ENCODE data around the gene NLRC5. TPM values are rescaled to one million over a fixed set of nuclear protein-coding genes. Genes with fewer than 3 reads are reported as not detected.

Gene NLRC5
- total and polyA plus RNA-seq, 9 of the 15 experiments (the other 6 are each of a cell fraction or from before 2014, with no cell fraction given) = 0.59 to 0.71 TPM; not detected in 7

- ATAC-seq (peak; percentile 17; the same call in 1 of the 3 replicates), FAIRE-seq (no peak), DNase-seq (ENCODE audit: extremely low read depth in 1 of 4, low spot score in 3 of 4) (no peak)
- Histone ChIP-seq H3K27me3 (ENCODE audit: control insufficient read depth in 2 of 2, insufficient read depth in 2 of 2, low read length in 2 of 2) (peaks cover 33 to 69% of the 10 kb centered on the region in 2 experiments; a peak in 4 of 5 replicates), H3K27ac (ENCODE audit: extremely low read depth, low read depth, low read length) (no peak overlapping the region), H3K4me2 (ENCODE audit: insufficient read depth, low read length) (no peak overlapping the region), H4K20me1 (replicated peaks; ENCODE audit: control insufficient read depth, insufficient read depth, low read length) (no peaks in the 10 kb centered on the region), H3K79me2 (ENCODE audit: control insufficient read depth, insufficient read depth, low read length) (no peaks in the 10 kb centered on the region), H3K4me3 (no peak overlapping the region), H3K9me1 (ENCODE audit: control insufficient read depth, insufficient read depth, low read length) (no peaks in the 10 kb centered on the region), H3K9me3 (replicated peaks; ENCODE audit: control insufficient read depth, insufficient read depth, low read depth, low read length) (peaks cover 2% of the 10 kb centered on the region), H2AFZ (ENCODE audit: low read depth, low read length) (peak overlapping the region; percentile 54), H3K36me3 (ENCODE audit: control insufficient read depth, insufficient read depth, low read length) (no peaks in the 10 kb centered on the region), H3K9ac (ENCODE audit: insufficient read depth in 1 of 2, low read depth in 2 of 2, low read length in 2 of 2) (no peak overlapping the region), H3K4me1 (replicated peaks in 1 of 2; ENCODE audit: control insufficient read depth in 2 of 2, insufficient read depth in 2 of 2, low read length in 2 of 2) (peaks cover 0 to 5% of the 10 kb centered on the region in 2 experiments; a peak in 4 of 5 replicates)
- in situ Hi-C loops (cut with MboI) = no loop called here
- intact Hi-C loops (cut with micrococcal nuclease) = no loop called here
- POLR2A ChIA-PET = interaction anchor here (0.5 to 1.1 kb wide), 3 partner anchors 28 to 193 kb away, joined by 3 to 5 read pairs (median 3); no protein-coding TSS in a partner anchor
- CTCF ChIA-PET (ENCODE audit: low intra/inter-chr PET ratio) = no interaction called here
- BruUV-seq (replicated peaks) = no TSS peak
- 5% methylated on average over 9 of the region's 9 CpGs for WGBS (ENCODE audit: insufficient coverage, low coverage, missing lambda C conversion rate)
- peak; percentile 39 for TF ChIP-seq CHD4 (IDR thresholded peaks at IDR 0.05; ENCODE audit: insufficient read depth, insufficient replicate concordance, low read depth, low read length, poor library complexity, severe bottlenecking)
- TF ChIP-seq NFYB (IDR thresholded peaks at IDR 0.05; ENCODE audit: extremely low read depth, insufficient read length) = no peak
- TF ChIP-seq TEAD1 (CRISPR knock-in tag; IDR thresholded peaks at IDR 0.05) = no peak
- peak; percentile 63; the same call in 1 of the 2 replicates for TF ChIP-seq BCOR (IDR thresholded peaks at IDR 0.05)
- no peak for TF ChIP-seq CHD2 (IDR thresholded peaks at IDR 0.05; ENCODE audit: low read depth, low read length)
- TF ChIP-seq ZNF239 (CRISPR knock-in tag; IDR thresholded peaks at IDR 0.05) = no peak
- TF ChIP-seq RBM25 (IDR thresholded peaks at IDR 0.05; ENCODE audit: low read depth, low read length, severe bottlenecking) = peak; percentile 82
- no peak for TF ChIP-seq CEBPB (tag; IDR thresholded peaks at IDR 0.05)
- TF ChIP-seq ZFP36 (IDR thresholded peaks at IDR 0.05; ENCODE audit: low read depth, low read length, partially characterized antibody) = peak; percentile 59
- no peak for TF ChIP-seq ZNF76 (CRISPR knock-in tag; IDR thresholded peaks at IDR 0.05; ENCODE audit: borderline replicate concordance)
- TF ChIP-seq TCF15 (CRISPR knock-in tag; IDR thresholded peaks at IDR 0.05) = no peak
- TF ChIP-seq NCOA2 (IDR thresholded peaks at IDR 0.05; ENCODE audit: partially characterized antibody in 2 of 2) = no peak
- no peak for TF ChIP-seq MTA3 (IDR thresholded peaks at IDR 0.05; ENCODE audit: borderline replicate concordance)
- no peak for TF ChIP-seq L3MBTL2 (IDR thresholded peaks at IDR 0.05)
- TF ChIP-seq SPI1 (IDR thresholded peaks at IDR 0.05; ENCODE audit: borderline replicate concordance, low read depth, low read length) = peak; percentile 69; the same call in 1 of the 2 replicates
- TF ChIP-seq DPF2 (IDR thresholded peaks at IDR 0.05) = no peak
- 0 out of 2 replicates have a peak, but pooled peaks have one; percentile 17 for TF ChIP-seq ZBTB7A (IDR thresholded peaks at IDR 0.05; ENCODE audit: borderline replicate concordance, control insufficient read depth, low read depth, low read length)
- 0 out of 2 replicates have a peak, but pooled peaks have one; percentile 35 for TF ChIP-seq SMARCA5 (IDR thresholded peaks at IDR 0.05)
- TF ChIP-seq E2F6 (IDR thresholded peaks at IDR 0.05; ENCODE audit: borderline replicate concordance in 1 of 2, extremely low read depth in 1 of 2, insufficient read depth in 1 of 2, insufficient read length in 1 of 2, low read depth in 1 of 2, low read length in 1 of 2, poor library complexity in 1 of 2, severe bottlenecking in 1 of 2) = no peak
- no peak for TF ChIP-seq ZNF41 (CRISPR knock-in tag; conservative IDR thresholded peaks at IDR 0.05)
- TF ChIP-seq SIX5 (IDR thresholded peaks at IDR 0.05; ENCODE audit: borderline replicate concordance in 1 of 2, insufficient read depth in 1 of 2, low read depth in 1 of 2, low read length in 2 of 2) = no peak
These were observed 14.6 kb upstream of the NLRC5 start for GRCh38 chr16:56974549-56975300.
